ENCODE results near the gene TFDP2. TPM values are rescaled to one million over a fixed set of nuclear protein-coding genes. Genes with fewer than 3 reads are reported as not detected.
A peak's percentile ranks its signal among the peaks of the same experiment; 100 is the strongest.

The TFDP2 gene
- total RNA-seq, 2 donors from 2014 or later: 102 to 128 TPM

DNA sequence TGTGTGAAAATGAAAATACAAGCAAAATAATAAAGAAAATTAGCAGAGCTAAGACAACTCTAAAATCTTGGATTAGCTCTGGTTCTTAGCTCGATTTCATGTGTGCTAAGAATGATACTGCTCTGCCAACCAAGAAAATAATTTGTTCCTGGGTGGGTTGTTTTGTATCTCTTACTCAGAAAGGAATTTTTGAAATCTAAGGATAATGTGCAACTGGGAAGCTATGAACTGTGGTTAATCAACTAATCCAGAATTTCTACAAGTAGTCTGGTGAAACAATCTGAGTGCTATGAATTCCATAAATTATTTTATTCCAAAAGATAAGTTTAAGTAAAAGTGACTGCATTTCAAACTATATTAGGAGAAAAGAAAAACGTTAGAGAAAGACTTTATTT is 92.0 kb downstream of the TFDP2 start:
- H3K4me3 ChIP-seq: no peak overlapping the region

DNA sequence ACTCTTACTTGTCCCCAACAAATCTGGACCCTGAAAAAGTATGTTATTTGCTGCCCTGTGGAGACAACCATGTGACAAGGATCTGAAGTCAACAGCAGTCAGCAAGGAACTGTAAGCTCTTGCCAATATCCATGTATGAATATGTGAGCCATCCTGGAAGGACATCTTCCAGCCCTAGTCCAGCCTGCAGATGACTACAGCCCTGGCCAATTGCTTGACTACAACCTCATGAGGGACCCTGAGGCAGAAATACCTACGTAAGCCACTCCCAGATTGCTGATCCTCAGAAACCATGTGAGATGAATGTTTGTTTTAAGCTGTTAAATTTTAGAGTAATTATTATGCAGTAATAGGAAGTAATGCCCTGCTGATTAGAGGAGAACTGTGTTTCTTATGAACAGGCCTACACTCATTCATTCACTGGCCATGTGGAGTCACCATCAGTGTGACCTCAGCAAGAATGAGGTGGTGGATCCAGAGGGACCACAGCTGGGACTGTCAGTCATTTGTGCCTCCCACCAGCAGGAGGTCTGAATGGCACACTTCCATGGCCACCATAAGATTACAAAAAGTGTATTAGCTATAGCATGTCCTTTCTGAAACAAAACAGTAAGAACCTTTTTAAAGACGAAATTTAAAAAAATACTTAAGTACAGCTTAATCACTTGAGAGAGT is 92.6 kb downstream of the TFDP2 start:
- no peaks in the 10 kb centered on the region for H3K9me3 ChIP-seq
- no peak for DNase-seq (ENCODE audit: low spot score)
- H3K4me3 ChIP-seq: no peak overlapping the region
- no peaks in the 10 kb centered on the region for H3K36me3 ChIP-seq
- TF ChIP-seq POLR2A (IDR thresholded peaks at IDR 0.05) (no peak), POLR2AphosphoS5 (IDR thresholded peaks at IDR 0.05) (no peak)
- TF ChIP-seq, protein P1, sequence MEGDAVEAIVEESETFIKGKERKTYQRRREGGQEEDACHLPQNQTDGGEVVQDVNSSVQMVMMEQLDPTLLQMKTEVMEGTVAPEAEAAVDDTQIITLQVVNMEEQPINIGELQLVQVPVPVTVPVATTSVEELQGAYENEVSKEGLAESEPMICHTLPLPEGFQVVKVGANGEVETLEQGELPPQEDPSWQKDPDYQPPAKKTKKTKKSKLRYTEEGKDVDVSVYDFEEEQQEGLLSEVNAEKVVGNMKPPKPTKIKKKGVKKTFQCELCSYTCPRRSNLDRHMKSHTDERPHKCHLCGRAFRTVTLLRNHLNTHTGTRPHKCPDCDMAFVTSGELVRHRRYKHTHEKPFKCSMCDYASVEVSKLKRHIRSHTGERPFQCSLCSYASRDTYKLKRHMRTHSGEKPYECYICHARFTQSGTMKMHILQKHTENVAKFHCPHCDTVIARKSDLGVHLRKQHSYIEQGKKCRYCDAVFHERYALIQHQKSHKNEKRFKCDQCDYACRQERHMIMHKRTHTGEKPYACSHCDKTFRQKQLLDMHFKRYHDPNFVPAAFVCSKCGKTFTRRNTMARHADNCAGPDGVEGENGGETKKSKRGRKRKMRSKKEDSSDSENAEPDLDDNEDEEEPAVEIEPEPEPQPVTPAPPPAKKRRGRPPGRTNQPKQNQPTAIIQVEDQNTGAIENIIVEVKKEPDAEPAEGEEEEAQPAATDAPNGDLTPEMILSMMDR (IDR thresholded peaks at IDR 0.05): no peak
- intact Hi-C loops (cut with DNase I): no loop called here
- H3K27ac ChIP-seq: no peak overlapping the region
- H3K4me1 ChIP-seq (replicated peaks): no peaks in the 10 kb centered on the region
- H3K27me3 ChIP-seq (replicated peaks; ENCODE audit: insufficient read depth): no peaks in the 10 kb centered on the region
- 87% methylated on average over 2 of the region's 2 CpGs for WGBS

More for the DNA sequence above, 92.0 kb downstream of the TFDP2 start:
- Histone ChIP-seq H3K36me3 (no peaks in the 10 kb centered on the region), H3K4me1 (replicated peaks) (no peaks in the 10 kb centered on the region), H3K9me3 (no peaks in the 10 kb centered on the region), H3K27me3 (replicated peaks; ENCODE audit: insufficient read depth) (no peaks in the 10 kb centered on the region), H3K27ac (no peak overlapping the region)
- TF ChIP-seq POLR2A (IDR thresholded peaks at IDR 0.05): no peak
- TF ChIP-seq POLR2AphosphoS5 (IDR thresholded peaks at IDR 0.05): no peak
- TF ChIP-seq, protein P1 (IDR thresholded peaks at IDR 0.05): no peak
- no peak for DNase-seq (ENCODE audit: low spot score)
- intact Hi-C loops (cut with DNase I): no loop called here
- 69% methylated on average over 2 of the region's 2 CpGs for WGBS

DNA sequence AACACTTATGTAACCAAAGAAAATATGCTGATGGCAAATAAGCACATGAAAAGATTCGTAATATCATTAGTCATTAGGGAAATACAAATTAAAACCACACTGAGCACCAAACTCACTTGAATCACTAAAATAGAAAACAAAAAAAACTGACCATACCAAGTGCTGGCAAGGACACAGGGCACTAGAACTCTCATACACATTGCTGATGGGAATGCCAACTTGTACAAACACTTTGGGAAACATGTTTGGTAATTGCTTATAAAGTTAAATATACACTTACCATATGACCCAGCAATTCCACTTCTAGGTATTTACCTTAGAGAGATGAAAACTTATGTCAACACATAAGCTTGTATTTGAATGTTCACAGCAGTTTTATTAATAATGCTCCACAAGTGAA is 95.5 kb downstream of the TFDP2 start:
- no peak overlapping the region for H3K27ac ChIP-seq
- no peaks in the 10 kb centered on the region for H3K27me3 ChIP-seq (replicated peaks; ENCODE audit: insufficient read depth)
- DNase-seq (ENCODE audit: low spot score): no peak
- TF ChIP-seq POLR2A (IDR thresholded peaks at IDR 0.05) (no peak), POLR2AphosphoS5 (IDR thresholded peaks at IDR 0.05) (peak; percentile 23)
- no peaks in the 10 kb centered on the region for H3K9me3 ChIP-seq
- intact Hi-C loops (cut with DNase I): no loop called here
- WGBS: 49% methylated on average over 1 of the region's 1 CpG
- H3K4me3 ChIP-seq: no peak overlapping the region
- H3K4me1 ChIP-seq (replicated peaks): no peaks in the 10 kb centered on the region
- H3K36me3 ChIP-seq: no peaks in the 10 kb centered on the region

DNA sequence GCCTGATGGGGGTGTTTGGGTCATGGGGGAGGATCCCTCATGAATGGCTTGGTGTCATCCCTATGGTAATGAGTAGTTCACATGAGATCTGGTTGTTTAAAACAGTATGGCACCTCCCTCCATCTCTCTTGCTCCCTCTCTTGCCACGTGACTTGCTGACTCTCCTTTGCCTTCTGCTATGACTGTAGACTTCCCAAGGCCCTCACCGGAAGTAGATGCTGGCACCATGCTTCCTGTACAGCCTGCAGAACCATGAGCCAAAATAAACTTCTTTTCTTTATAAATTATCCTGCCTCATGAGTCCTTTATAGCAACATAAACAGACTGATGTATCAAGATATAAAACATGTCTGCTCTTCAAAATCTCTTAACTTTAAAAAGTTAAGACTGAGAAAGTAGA is 96.1 kb downstream of the TFDP2 start:
- TF ChIP-seq POLR2A (IDR thresholded peaks at IDR 0.05): no peak
- TF ChIP-seq, protein P1 (IDR thresholded peaks at IDR 0.05): no peak
- TF ChIP-seq POLR2AphosphoS5 (IDR thresholded peaks at IDR 0.05): no peak
- WGBS: 54% methylated on average over 2 of the region's 2 CpGs
- no peak overlapping the region for H3K27ac ChIP-seq

DNA sequence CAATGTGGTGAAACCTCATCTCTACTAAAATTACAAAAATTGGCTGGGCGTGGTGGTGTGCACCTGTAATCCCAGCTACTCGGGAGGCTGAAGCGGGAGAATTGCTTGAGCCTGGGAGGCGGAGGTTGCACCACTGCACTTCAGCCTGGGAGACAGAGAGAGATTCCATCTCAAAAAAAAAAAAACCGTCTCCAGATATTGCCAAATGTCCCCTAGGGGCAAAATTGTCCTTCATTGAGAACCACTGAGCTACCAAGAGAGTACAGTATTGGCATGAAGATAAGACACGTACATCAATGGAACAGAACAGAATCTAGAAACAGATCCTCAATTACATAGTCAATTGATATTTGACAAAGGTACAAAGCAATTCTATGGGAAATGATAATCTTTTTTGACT is 98.0 kb downstream of the TFDP2 start:
- 98% methylated on average over 6 of the region's 6 CpGs for WGBS
- no peak for TF ChIP-seq POLR2A (IDR thresholded peaks at IDR 0.05)
- TF ChIP-seq, protein P1 (IDR thresholded peaks at IDR 0.05): no peak
- no peak for TF ChIP-seq POLR2AphosphoS5 (IDR thresholded peaks at IDR 0.05)
- intact Hi-C loops (cut with DNase I): no loop called here

More for the DNA sequence above, 96.1 kb downstream of the TFDP2 start:
- Histone ChIP-seq H3K4me1 (replicated peaks) (no peaks in the 10 kb centered on the region), H3K36me3 (no peaks in the 10 kb centered on the region), H3K9me3 (no peaks in the 10 kb centered on the region), H3K27me3 (replicated peaks; ENCODE audit: insufficient read depth) (no peaks in the 10 kb centered on the region), H3K4me3 (no peak overlapping the region)
- intact Hi-C loops (cut with DNase I): no loop called here
- DNase-seq (ENCODE audit: low spot score): no peak

More for the DNA sequence above, 98.0 kb downstream of the TFDP2 start:
- Histone ChIP-seq H3K4me3 (no peak overlapping the region), H3K36me3 (no peaks in the 10 kb centered on the region), H3K9me3 (no peaks in the 10 kb centered on the region), H3K27ac (no peak overlapping the region), H3K4me1 (replicated peaks) (no peaks in the 10 kb centered on the region), H3K27me3 (replicated peaks; ENCODE audit: insufficient read depth) (no peaks in the 10 kb centered on the region)
- DNase-seq (ENCODE audit: low spot score): no peak
